Peyer's patch (tissue), 4 donors: Measurements from ENCODE around the gene PCP4L1.
"Not testable (repeated sequence)": the region's sequence is repeated elsewhere in the genome, so short reads cannot be mapped to it uniquely, and the experiment has no call there.

ENCODE experiments used
- POLR2A ChIP-seq, 2 donors: fragments of 450-650 bp; IDR thresholded peaks; one replicate each; pipeline ENCODE4 v1.5.1; 2017; ENCODE audit warnings: antibody characterized with exemption in 2 of 2, mild to moderate bottlenecking in 2 of 2, moderate library complexity in 2 of 2
- TF ChIP-seq, protein P1 (sequence below), 6 experiments: fragments of 450-650 bp in 4 of 6; fragments of 200-600 bp in 2 of 6; sonication (generic) in 1 of 6; IDR thresholded peaks; one replicate each; pipeline ENCODE4 v1.5.1; 2017 to 2019; ENCODE audit warnings: antibody characterized with exemption in 6 of 6, mild to moderate bottlenecking in 3 of 6, moderate library complexity in 1 of 6

- TF ChIP-seq, protein P1, sequence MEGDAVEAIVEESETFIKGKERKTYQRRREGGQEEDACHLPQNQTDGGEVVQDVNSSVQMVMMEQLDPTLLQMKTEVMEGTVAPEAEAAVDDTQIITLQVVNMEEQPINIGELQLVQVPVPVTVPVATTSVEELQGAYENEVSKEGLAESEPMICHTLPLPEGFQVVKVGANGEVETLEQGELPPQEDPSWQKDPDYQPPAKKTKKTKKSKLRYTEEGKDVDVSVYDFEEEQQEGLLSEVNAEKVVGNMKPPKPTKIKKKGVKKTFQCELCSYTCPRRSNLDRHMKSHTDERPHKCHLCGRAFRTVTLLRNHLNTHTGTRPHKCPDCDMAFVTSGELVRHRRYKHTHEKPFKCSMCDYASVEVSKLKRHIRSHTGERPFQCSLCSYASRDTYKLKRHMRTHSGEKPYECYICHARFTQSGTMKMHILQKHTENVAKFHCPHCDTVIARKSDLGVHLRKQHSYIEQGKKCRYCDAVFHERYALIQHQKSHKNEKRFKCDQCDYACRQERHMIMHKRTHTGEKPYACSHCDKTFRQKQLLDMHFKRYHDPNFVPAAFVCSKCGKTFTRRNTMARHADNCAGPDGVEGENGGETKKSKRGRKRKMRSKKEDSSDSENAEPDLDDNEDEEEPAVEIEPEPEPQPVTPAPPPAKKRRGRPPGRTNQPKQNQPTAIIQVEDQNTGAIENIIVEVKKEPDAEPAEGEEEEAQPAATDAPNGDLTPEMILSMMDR (IDR thresholded peaks at IDR 0.05): not testable (repeated sequence)
- not testable (repeated sequence) for TF ChIP-seq POLR2A (IDR thresholded peaks at IDR 0.05)
Measured at GRCh38 chr1:161255302-161255701, 3.2 kb upstream of the PCP4L1 start.
